G401 (cell line): ENCODE measurements around the gene KLHL11. TPM values are rescaled to one million over a fixed set of nuclear protein-coding genes. Genes with fewer than 3 reads are reported as not detected.

Source experiments
- DNase-seq: peaks from one replicate; pipeline ENCODE4 v3.0.0-alpha.2; 2015; ENCODE audit warnings: low spot score
- in situ Hi-C: cut with HindIII; loops from 2 replicates; pipeline ENCODE4 v1.10.0; 2016; ENCODE audit warnings: low sequenced_read_pairs, mixed read lengths
- total RNA-seq: library from RNA; depleted of rRNA; stranded (reverse); fragments of >200 nt; shearing (Covaris generic); gene quantifications from 2 replicates; pipeline ENCODE4 v1.2.3, GENCODE V29; 2014; rRNA removed

Gene KLHL11
- total RNA-seq, result 13.4 and 16.2 TPM in 2 replicates

DNA sequence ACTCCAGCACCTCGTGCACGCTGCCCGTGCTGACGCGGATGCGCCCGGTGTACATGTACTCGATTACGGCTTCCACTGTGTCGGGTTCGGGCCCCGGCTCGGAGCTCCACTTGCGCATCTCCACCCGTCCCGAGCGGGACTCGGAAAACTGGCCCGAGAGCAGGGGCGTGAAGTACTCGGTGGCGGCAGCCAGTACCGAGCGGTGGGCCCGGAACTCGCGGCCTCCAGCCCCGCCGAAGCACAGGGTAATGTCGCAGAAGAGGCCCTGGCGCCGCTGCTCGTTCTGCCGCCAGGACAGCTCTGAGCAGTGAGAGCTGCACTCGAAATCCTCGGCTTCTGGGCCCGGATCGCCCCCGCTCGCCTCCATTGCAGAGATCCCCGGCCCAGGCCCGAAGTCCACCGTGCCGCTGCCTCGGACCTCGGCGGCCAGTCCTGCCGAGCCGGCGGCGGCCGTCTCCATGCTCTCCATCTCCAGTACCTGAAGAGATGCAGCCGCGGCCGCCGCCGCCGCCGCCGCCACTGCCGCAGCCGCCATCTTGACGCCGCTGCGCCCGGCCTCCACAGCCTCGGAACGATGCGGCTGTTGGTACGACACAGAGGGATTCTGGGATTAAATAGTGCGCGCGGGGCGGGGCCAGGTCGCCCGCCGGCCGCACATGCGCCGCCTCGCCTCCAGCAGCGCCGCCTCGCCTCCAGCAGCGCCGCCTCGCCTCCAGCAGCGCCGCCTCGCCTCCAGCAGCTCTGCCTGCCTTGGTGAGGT lies at the start of gene KLHL11:
Gene KLHL11, minus strand, starts transcription at position 588 of the 760 bp plus-strand sequence. Its CDS starts 53 bp downstream, at position 535.
- DNase-seq, result peak; percentile 90
- in situ Hi-C loops, result no loop called here

GRCh38 chr17:41915020-41915419 lies 49.8 kb upstream of the KLHL11 start:
- in situ Hi-C loops, result no loop called here

GRCh38 chr17:41914358-41914766 lies 49.1 kb upstream of the KLHL11 start:
- DNase-seq, result no peak
- in situ Hi-C loops, result no loop called here

More at GRCh38 chr17:41915020-41915419, 49.8 kb upstream of the KLHL11 start:
- DNase-seq, result no peak

GRCh38 chr17:41913798-41914197 lies 48.6 kb upstream of the KLHL11 start:
- DNase-seq, result no peak
- in situ Hi-C loops, result no loop called here

DNA sequence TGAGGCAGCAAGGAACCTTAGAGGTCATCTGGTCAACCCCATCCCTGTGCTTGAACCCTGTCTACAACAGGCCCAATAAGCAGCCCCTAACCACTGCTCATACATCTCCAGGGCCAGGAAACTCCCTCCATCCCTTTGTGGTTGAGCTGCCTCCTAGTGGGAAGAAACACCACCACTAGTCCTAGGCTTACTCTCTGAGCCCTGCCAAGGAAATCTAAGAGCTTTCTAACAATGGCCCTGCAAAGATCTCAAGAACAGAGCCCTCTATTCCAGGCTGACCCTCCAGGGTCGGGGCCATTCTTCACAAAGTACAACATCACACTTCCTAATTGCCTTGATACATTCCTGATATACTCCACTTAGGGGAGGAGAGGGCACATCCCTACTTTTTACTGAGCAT lies 47.7 kb upstream of the KLHL11 start:
- no peak for DNase-seq
- in situ Hi-C loops, result no loop called here

GRCh38 chr17:41910701-41911391 lies 45.6 kb upstream of the KLHL11 start:
- in situ Hi-C loops, result no loop called here
- no peak for DNase-seq

GRCh38 chr17:41909088-41909487 lies 43.9 kb upstream of the KLHL11 start:
- no peak for DNase-seq
- in situ Hi-C loops, result no loop called here

GRCh38 chr17:41907633-41908539 lies 42.7 kb upstream of the KLHL11 start:
- DNase-seq, result no peak
- in situ Hi-C loops, result no loop called here

GRCh38 chr17:41907185-41907556 lies 41.9 kb upstream of the KLHL11 start:
- in situ Hi-C loops, result no loop called here
- DNase-seq, result no peak

DNA sequence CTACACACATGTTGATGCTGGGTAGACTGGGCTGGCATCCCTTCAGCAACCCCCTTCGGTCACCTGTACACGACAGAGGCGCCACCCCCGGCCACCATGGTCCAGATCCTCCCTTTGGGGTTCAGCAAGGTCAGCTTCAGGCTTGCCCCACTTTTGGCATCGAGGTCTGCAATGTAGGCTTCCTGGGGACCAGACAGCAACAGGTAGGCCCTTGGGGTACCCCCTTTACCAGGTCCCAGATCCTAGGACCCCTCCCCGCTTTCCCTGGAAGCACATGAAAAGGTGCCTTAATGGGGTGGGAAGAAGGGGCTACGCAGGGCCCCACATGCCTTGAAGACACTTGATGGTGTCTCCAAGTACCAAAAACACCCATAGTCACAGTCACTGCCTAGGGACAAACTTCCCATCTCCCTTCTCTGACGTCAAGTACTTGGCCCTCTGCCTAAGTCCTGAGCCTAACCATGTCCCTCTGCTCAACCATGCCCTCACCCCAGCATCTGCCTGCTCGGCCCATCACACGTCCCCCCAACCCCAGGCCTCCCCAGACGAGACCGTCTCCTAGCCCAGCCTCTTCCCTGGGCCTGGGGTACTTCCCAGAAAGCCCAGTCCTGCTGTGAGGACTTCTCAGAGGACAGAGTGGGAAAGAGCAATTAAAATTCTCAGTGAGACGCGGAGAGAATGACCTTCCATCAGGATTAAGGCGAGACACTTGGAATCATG lies 41.4 kb upstream of the KLHL11 start:
- DNase-seq, result no peak
- in situ Hi-C loops, result no loop called here

DNA sequence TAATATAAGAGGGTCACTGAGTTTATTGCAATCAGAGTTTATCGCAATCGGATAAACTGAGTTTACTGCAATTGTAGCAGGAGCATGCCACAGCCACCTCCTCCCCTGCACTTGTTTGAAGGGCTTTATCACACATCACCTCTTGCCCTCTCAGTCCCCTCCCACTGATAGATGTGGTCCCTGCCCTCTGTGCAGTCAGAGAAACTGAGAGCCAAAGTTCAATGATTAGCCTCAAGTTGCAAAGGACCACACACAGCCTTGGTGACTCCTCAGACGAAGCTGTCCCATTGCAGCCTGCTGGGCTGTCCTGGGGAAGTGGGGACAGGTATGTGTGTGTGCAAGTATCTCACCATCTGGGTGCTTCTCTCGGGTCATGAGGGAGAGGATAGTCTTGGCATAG lies 39.9 kb upstream of the KLHL11 start:
- no peak for DNase-seq
- in situ Hi-C loops, result no loop called here

GRCh38 chr17:41904242-41904841 lies 39.1 kb upstream of the KLHL11 start:
- in situ Hi-C loops, result no loop called here

DNA sequence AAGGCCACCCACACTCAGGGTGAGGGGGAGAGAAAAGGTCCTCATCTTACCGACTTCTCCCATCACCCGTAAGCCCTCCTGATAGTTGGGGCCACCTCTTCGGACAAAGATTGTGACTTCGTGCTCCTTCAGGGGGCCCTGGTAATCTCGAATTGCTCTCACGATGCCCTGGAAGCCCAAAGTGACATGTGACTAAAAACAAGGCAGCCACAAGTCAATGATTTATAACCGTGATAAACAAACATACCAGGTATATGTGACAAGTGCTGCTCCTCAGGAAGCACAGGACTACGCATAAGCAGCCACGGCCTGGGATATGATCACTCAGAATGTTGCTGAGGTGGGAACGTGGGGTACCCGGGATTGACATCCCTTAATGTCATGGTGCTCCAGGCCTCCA lies 36.4 kb upstream of the KLHL11 start:
- DNase-seq, result no peak
- in situ Hi-C loops, result no loop called here

More at GRCh38 chr17:41904242-41904841, 39.1 kb upstream of the KLHL11 start:
- DNase-seq, result no peak

GRCh38 chr17:41896726-41897125 lies 31.5 kb upstream of the KLHL11 start:
- DNase-seq, result no peak
- in situ Hi-C loops, result no loop called here

DNA sequence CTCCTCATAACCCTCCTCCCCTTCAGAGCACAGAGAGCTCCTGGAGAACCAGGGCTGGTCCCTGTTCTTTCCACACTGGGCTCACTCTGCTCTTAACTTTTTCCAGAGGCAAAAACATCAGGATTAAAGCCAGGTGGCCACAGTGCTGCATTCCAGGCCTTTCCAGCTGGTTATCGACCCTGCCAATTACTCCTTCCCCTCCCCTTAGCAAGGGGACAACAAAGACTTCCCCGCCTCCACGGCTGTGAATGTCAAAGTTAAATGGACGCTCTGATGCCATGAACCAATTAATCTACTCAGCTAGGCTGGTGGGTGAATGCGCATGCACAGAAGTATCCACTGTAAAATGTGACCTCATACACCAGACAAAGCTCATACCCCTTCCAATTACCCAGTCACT lies 30.4 kb upstream of the KLHL11 start:
- in situ Hi-C loops, result no loop called here
- DNase-seq, result no peak

DNA sequence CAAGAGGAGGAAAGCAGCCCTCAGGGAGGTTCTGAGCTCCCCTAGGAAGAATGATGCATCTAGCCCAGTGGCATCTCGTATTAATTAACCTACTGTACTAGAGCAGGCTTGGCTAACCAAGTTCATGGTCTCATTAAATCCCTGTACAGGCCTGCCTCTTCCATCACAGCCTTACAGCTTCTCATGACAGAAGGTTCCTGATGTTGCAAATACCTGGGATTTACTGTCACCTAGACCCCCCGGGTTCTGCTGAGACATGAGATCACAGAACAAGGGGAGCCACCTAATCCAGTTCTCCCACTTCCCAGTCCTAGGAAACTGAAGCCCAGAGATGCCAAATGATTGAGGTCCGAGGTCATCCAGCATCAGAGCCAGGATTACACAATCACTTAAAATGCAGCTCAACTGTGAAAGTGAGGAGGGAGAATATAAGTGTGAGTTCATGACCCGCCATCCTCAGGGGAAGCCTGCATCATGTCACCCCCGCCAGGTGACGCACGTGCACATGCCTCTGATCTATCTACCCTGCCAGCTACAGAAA lies 29.6 kb upstream of the KLHL11 start:
- no peak for DNase-seq
- in situ Hi-C loops, result no loop called here

GRCh38 chr17:41893384-41893783 lies 28.2 kb upstream of the KLHL11 start:
- in situ Hi-C loops, result no loop called here
- no peak for DNase-seq

DNA sequence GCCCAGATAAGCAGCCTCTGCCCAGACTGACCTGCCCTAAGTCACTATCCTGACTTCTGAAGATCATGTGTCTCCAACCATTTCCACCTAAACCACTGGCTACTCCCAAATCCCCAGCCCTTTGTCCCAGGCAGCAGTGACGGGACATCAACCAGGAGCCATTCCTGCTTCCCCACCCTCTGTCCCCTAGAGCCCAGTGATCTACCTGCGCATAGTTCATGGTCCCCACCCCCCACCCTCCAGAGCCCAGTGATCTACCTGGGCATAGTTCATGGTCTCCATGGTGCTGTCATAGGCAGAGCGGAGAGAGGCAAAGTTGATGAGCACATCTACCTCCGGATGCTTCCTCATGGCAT lies 26.8 kb upstream of the KLHL11 start:
- in situ Hi-C loops, result no loop called here
- DNase-seq, result no peak
